OCI-LY7 (cell line): ENCODE data around the gene NPIPA5.
"Not testable (repeated sequence)": the region's sequence is repeated elsewhere in the genome, so short reads cannot be mapped to it uniquely, and the experiment has no call there.

Source experiments
- CTCF ChIP-seq: fragments of 200-600 bp; sonication (generic); conservative IDR thresholded peaks from 2 replicates; pipeline ENCODE4 v1.5.1; 2014; ENCODE audit warnings: mild to moderate bottlenecking, antibody characterized with exemption, low read length, moderate library complexity, mixed read lengths
- EZH2phosphoT487 ChIP-seq: fragments of 200-600 bp; sonication (generic); IDR thresholded peaks from 2 replicates; pipeline ENCODE4 v1.6.1; 2018; ENCODE audit warnings: low read depth, borderline replicate concordance, mild to moderate bottlenecking, mixed run types, antibody characterized with exemption, low read length, moderate library complexity, mixed read lengths

- not testable (repeated sequence) for TF ChIP-seq CTCF, EZH2phosphoT487
These were observed 20.6 kb downstream of the NPIPA5 start for GRCh38 chr16:15357495-15357894.
